GM20431 (cell line): ENCODE results near the gene RASSF1.
"Not testable (repeated sequence)": the region's sequence is repeated elsewhere in the genome, so short reads cannot be mapped to it uniquely, and the experiment has no call there.

Source experiments
- in situ Hi-C: fragments of 300-500 bp; cut with MseI, MboI; formaldehyde crosslinking; loops from one replicate; pipeline ENCODE4 v1.15.0; 2020; ENCODE audit warnings: low sequenced_read_pairs; ENCODE audit not compliant: unreplicated experiment

Gene RASSF1

GRCh38 chr3:50292159-50293078 lies 48.2 kb downstream of the RASSF1 start, which contains the start of gene IFRD2:
Gene IFRD2, minus strand, starts transcription at chr3:50292429. Its CDS starts 155 bp downstream, at chr3:50292274.
- in situ Hi-C loops = no loop called here

- in situ Hi-C loops = no loop called here
Measured at GRCh38 chr3:50290161-50290641, 50.4 kb downstream of the RASSF1 start.

DNA sequence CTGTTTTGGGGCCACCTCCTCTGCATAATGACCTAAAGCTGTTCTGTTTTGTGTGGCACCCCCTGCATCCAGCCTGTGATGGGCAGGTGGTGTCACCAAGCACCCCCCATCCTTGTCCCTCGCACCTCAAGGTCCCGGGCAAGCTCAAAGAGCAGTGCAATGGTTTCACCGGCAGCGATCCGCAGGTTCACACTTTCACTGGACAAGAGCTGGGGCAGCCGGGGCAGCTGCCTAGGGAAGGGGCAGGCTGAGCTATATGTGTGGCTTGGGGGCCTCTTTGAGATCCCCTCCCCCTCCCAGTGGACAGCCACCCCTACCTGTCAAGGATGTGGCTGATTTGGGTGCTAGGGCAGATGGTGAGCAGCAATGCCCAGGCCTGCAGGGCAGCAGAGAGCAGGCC lies 51.5 kb downstream of the RASSF1 start:
- in situ Hi-C loops = no loop called here

DNA sequence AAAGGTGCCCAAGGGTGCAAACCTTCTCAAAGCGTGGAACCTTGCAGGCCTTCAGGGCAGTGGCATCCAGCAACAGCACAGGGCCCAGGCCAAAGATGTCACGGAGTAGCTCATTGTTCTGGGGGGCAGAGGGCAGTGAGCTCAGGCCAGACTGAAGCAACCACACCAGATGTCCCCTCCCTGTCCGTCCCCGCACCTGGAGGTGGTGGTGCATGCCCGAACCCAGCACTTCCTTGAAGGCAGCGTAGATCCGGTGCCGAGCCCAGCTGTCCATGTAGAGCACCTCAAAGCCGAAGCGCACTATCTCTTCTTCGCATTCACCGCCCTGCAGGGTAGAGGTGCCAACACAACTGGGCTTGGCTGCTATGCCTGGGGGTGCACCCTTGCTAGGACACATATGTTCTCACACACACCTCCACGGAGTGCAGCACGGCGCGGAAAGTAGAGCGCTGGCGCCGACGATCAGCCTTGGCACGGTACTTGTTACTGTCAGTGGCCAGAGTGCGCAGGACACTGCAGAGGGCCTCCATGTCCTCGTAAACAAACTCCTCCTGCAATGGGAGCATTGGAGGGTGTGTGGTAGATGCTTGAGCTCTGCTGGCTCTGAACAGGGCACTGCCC lies 52.1 kb downstream of the RASSF1 start:
- in situ Hi-C loops = no loop called here

- in situ Hi-C loops = no loop called here
Measured at GRCh38 chr3:50287262-50287661, 53.4 kb downstream of the RASSF1 start.

DNA sequence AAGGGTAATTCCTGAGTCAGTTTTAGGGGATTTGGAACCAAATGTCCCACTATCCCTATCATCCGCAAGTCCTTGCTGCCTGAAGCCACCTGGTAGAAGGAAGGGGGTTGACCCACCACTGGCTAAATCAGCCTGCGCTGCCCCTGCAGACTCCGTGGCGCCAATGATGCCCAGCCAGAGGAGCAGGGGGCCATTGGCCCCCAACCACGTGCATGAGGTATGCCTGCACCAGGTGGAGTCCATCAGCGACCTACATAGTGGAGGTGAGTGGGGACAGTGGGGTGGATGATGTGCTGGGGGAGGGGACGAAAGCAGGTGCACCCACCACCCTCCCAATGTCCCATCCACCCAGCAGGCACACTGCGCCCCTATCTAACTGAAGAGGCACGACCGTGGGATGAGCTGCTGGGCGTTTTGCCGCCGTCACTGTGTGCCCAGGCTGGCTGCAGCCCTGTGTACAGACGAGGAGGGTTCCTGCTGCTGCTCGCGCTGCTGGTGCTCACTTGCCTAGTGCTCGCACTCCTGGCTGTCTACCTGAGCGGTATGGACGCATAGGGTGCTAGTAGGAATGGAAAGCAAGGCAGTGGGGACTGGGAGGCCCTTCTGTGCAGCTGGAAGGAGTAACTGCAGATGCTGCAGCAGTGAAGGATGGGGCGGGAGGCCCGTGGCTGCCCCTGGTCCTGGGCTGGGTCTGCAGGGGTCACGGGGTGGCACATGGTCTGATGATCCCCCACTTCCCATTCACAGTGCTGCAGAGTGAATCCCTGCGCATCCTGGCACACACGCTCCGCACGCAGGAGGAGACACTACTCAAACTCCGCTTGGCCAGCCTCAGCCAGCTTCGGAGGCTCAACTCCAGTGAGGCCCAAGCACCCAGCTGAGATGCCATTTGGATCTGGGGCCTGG lies 54.1 kb downstream of the RASSF1 start:
- in situ Hi-C loops = no loop called here

DNA sequence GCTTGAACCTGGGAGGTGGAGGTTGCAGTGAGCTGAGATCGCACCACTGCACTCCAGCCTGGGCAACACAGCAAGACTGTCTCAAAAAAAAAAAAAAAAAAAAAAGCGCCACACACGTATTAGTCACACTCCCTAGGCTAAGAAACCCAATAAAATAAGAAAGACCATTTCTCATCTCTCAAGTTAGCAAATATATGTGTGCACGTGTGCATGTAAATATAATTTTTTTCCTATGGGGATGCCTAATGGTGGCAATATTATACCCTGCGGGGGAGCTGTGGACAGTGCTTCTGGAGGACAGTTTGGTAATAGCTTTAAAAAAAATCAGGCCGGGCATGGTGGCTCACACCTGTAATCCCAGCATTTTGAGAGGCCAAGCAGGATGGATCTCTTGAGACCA lies 56.5 kb downstream of the RASSF1 start:
- in situ Hi-C loops = not testable (repeated sequence)
